Femur (tissue), 1 donor: ENCODE measurements around the gene POMT1.

Experiments used
- DNase-seq: peaks from one replicate; pipeline ENCODE4 v3.0.0-alpha.2; 2017

The POMT1 gene

GRCh38 chr9:131477816-131478419 lies 24.8 kb upstream of the POMT1 start:
- no peak for DNase-seq

GRCh38 chr9:131478421-131478868 lies 24.3 kb upstream of the POMT1 start:
- DNase-seq, result peak; percentile 53

GRCh38 chr9:131478911-131479310 lies 23.8 kb upstream of the POMT1 start:
- no peak for DNase-seq

- no peak for DNase-seq
Observed at GRCh38 chr9:131480258-131480657, 22.5 kb upstream of the POMT1 start.

GRCh38 chr9:131481441-131482342 lies 21.0 kb upstream of the POMT1 start:
- DNase-seq, result no peak

GRCh38 chr9:131482343-131483006 lies 20.2 kb upstream of the POMT1 start:
- DNase-seq, result no peak

GRCh38 chr9:131483319-131484050 lies 19.2 kb upstream of the POMT1 start:
- DNase-seq, result no peak

GRCh38 chr9:131484051-131484445 lies 18.7 kb upstream of the POMT1 start:
- no peak for DNase-seq

GRCh38 chr9:131484560-131485185 lies 18.0 kb upstream of the POMT1 start:
- DNase-seq, result no peak

- DNase-seq, result no peak
Observed at GRCh38 chr9:131485206-131485605, 17.5 kb upstream of the POMT1 start.

GRCh38 chr9:131485728-131486422 lies 16.8 kb upstream of the POMT1 start:
- DNase-seq, result no peak

GRCh38 chr9:131487001-131487400 lies 15.7 kb upstream of the POMT1 start:
- DNase-seq, result no peak

GRCh38 chr9:131487621-131488031 lies 15.1 kb upstream of the POMT1 start:
- no peak for DNase-seq

- no peak for DNase-seq
Observed at GRCh38 chr9:131490514-131490913, 12.2 kb upstream of the POMT1 start.

- no peak for DNase-seq
Observed at GRCh38 chr9:131491001-131491710, 11.6 kb upstream of the POMT1 start.

- DNase-seq, result no peak
Observed at GRCh38 chr9:131492070-131492469, 10.6 kb upstream of the POMT1 start.

- DNase-seq, result no peak
Observed at GRCh38 chr9:131494296-131494870, 8.3 kb upstream of the POMT1 start.

- DNase-seq, result no peak
Observed at GRCh38 chr9:131495785-131496184, 6.9 kb upstream of the POMT1 start.

GRCh38 chr9:131496844-131497405 lies 5.8 kb upstream of the POMT1 start:
- DNase-seq, result no peak

GRCh38 chr9:131499254-131499767 lies 3.4 kb upstream of the POMT1 start:
- no peak for DNase-seq
